Thyroid gland (tissue), 4 donors: ENCODE measurements around the gene SPRYD7.

Experiments
- CTCF ChIP-seq, 6 experiments: fragments of 200-600 bp in 3 of 6; fragments of 450-650 bp in 3 of 6; sonication (generic) in 3 of 6; IDR thresholded peaks; one replicate each; pipeline ENCODE4 v1.5.1; 2016 to 2019; ENCODE audit warnings: antibody characterized with exemption in 6 of 6, mild to moderate bottlenecking in 2 of 6, inconsistent platforms in 1 of 6, moderate library complexity in 1 of 6
- POLR2A ChIP-seq, 2 donors: fragments of 450-650 bp; IDR thresholded peaks; one replicate each; pipeline ENCODE4 v1.6.1; 2017; ENCODE audit warnings: antibody characterized with exemption in 2 of 2, mild to moderate bottlenecking in 2 of 2, moderate library complexity in 1 of 2

- TF ChIP-seq CTCF (IDR thresholded peaks at IDR 0.05) = no peak
- no peak for TF ChIP-seq POLR2A (IDR thresholded peaks at IDR 0.05)
These were observed 2.2 kb upstream of the SPRYD7 start for GRCh38 chr13:49938314-49938713.
